Adipocyte (in vitro differentiated cells): ENCODE measurements around the gene CCDC136.

ENCODE experiments used
- DNase-seq: peaks from one replicate; pipeline ENCODE4 v3.0.0-alpha.2; 2015; ENCODE audit warnings: low read depth
- H3K27me3 ChIP-seq: replicated peaks from 2 replicates; pipeline ENCODE4 v1.7.0; 2013; ENCODE audit warnings: mild to moderate bottlenecking, low read length, moderate library complexity; ENCODE audit not compliant: control insufficient read depth, insufficient read depth
- H3K36me3 ChIP-seq: 2 replicates; pipeline ENCODE4 v1.7.0; 2013; ENCODE audit warnings: low read length, mild to moderate bottlenecking, moderate library complexity; ENCODE audit not compliant: control insufficient read depth, insufficient read depth, severe bottlenecking
- H3K4me1 ChIP-seq: 2 replicates; pipeline ENCODE4 v1.7.0; 2013; ENCODE audit warnings: mild to moderate bottlenecking, low read length, moderate library complexity; ENCODE audit not compliant: control insufficient read depth, insufficient read depth
- H3K4me3 ChIP-seq: 2 replicates; pipeline ENCODE4 v1.7.0; 2013; ENCODE audit warnings: mild to moderate bottlenecking, low read length, moderate library complexity
- H3K9ac ChIP-seq: 2 replicates; pipeline ENCODE4 v1.7.0; 2013; ENCODE audit warnings: mild to moderate bottlenecking, low read length, moderate library complexity
- H3K9me3 ChIP-seq: 2 replicates; pipeline ENCODE4 v1.7.0; 2013; ENCODE audit warnings: mild to moderate bottlenecking, low read length, moderate library complexity; ENCODE audit not compliant: control insufficient read depth

The CCDC136 gene

DNA sequence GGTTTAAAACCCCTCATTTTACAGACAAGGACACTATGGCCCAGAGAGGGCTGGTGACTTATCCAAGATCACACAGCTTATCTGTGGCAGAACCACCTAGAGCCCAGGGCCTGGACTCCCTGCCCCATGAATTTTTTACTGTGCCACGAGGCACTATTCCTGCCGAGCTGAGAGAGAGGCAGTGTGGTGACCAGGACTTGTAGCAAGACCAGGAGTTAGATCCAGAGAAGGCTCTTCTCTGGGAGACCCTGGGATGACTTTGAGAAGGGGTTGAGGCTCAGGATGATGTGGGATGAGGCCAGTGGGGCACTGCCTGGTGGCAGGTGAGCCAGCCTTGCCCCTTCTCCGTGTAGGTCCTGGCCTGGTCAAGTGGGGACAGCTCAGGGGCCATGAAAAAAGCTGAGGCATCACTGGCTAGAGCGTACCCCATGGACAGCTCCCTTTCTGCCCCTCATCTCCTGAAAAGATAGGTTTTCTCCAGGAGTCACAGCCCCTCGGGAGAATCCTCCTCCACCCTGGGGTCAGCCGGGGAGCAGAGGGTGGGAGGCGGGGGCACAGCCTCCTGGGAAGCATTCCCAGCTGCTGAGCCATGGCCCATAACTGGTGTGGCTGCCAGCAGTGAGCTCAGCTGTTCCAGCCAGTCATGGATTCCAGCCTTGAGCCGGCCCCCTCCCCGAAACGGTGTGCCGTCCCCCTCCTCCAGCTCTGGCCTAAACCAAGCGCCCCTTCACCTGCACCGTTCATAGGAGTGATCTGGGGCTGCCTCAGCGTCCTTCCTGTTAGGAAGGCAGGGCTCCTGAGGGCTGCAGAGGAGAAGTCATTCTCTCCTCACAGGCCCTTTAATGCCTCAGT lies 44.2 kb downstream of the CCDC136 start:
- peak; percentile 45 for DNase-seq
- Histone ChIP-seq H3K36me3 (peaks cover 54% of the 10 kb centered on the region), H3K9me3 (no peaks in the 10 kb centered on the region)

GRCh38 chr7:128836729-128837348 lies 45.1 kb downstream of the CCDC136 start:
- Histone ChIP-seq H3K9ac (peak overlapping the region; percentile 59), H3K4me3 (peak overlapping the region; percentile 13), H3K36me3 (peaks cover 63% of the 10 kb centered on the region), H3K4me1 (peaks cover 39% of the 10 kb centered on the region), H3K27me3 (no peaks in the 10 kb centered on the region), H3K9me3 (no peaks in the 10 kb centered on the region)
- DNase-seq, result no peak

More for the DNA sequence above, 44.2 kb downstream of the CCDC136 start:
- Histone ChIP-seq H3K4me1 (peaks cover 37% of the 10 kb centered on the region), H3K9ac (peak overlapping the region; percentile 59), H3K4me3 (peak overlapping the region; percentile 13), H3K27me3 (no peaks in the 10 kb centered on the region)

GRCh38 chr7:128837521-128837921 lies 45.8 kb downstream of the CCDC136 start:
- peaks cover 67% of the 10 kb centered on the region for H3K36me3 ChIP-seq
- DNase-seq, result no peak

DNA sequence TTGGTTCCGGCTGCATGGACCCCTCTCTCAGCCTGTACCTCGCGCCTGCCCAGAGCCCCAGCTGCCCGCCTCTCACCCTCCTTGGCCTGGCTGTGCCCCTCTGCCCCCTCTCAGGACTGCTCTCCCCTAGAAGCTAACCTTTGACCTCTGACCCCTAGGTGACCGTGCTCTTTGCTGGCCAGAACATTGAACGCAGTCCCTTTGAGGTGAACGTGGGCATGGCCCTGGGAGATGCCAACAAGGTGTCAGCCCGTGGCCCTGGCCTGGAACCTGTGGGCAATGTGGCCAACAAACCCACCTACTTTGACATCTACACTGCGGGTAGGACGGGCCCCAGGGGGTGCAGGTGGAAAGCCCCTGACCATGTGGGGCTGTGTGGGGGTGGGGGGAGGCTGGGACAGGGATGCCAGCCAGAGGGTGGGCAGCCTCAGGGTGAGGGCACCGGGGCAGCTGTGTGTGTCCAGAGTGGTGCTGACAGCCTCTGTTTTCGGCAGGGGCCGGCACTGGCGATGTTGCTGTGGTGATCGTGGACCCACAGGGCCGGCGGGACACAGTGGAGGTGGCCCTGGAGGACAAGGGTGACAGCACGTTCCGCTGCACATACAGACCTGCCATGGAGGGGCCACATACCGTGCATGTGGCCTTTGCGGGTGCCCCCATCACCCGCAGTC lies 46.5 kb downstream of the CCDC136 start:
- H3K36me3 ChIP-seq, result peaks cover 75% of the 10 kb centered on the region
- DNase-seq, result no peak

More at GRCh38 chr7:128837521-128837921, 45.8 kb downstream of the CCDC136 start:
- Histone ChIP-seq H3K27me3 (no peaks in the 10 kb centered on the region), H3K9ac (no peak overlapping the region), H3K4me3 (no peak overlapping the region), H3K9me3 (no peaks in the 10 kb centered on the region), H3K4me1 (peaks cover 35% of the 10 kb centered on the region)

DNA sequence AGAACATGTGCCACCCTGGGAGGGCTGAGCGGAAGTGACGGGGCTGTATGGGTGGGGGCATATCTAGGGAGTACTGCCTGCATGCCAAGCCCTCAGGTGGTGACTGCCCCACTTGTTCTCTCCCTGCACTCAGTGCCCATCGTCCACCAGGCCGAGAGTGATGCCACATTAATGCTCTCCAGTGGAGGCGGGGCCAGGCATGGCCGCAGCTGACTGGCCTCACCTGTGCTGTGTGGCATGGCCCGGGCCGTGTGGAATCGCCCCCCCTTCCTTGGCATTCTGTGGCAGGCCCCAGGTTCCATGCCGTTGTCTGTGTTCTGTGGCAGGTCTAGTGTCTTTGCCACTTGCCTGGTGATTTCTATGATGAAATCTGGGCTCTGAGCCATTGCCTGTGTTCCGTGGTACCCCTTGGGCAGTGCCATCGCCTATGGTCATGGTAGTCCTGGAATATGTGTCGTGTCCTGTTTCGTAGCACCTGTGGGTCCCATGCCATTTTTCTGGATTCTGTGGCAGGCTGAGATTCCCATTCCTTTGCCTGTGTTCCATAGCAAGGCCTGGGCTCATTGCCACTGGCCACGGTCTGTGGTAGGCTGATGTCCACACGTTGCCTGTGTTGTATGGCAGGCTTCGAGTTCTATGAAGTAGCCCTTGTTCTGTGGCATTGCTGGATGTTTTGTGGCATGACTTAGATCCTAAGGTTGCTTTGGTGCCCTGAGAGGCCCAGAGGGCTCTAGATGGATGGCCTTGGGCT lies 47.4 kb downstream of the CCDC136 start:
- Histone ChIP-seq H3K4me1 (peaks cover 26% of the 10 kb centered on the region), H3K4me3 (no peak overlapping the region), H3K9me3 (no peaks in the 10 kb centered on the region), H3K27me3 (no peaks in the 10 kb centered on the region), H3K36me3 (peaks cover 84% of the 10 kb centered on the region), H3K9ac (no peak overlapping the region)
- DNase-seq, result no peak

More for the DNA sequence above, 46.5 kb downstream of the CCDC136 start:
- peaks cover 29% of the 10 kb centered on the region for H3K4me1 ChIP-seq
- no peaks in the 10 kb centered on the region for H3K9me3 ChIP-seq
- H3K27me3 ChIP-seq, result no peaks in the 10 kb centered on the region
- H3K9ac ChIP-seq, result no peak overlapping the region
- no peak overlapping the region for H3K4me3 ChIP-seq

- DNase-seq, result no peak
- peaks cover 26% of the 10 kb centered on the region for H3K4me1 ChIP-seq
- no peak overlapping the region for H3K9ac ChIP-seq
- no peaks in the 10 kb centered on the region for H3K27me3 ChIP-seq
- no peak overlapping the region for H3K4me3 ChIP-seq
- H3K9me3 ChIP-seq, result no peaks in the 10 kb centered on the region
- peaks cover 89% of the 10 kb centered on the region for H3K36me3 ChIP-seq
Measured at GRCh38 chr7:128839751-128840177, 48.0 kb downstream of the CCDC136 start.

- Histone ChIP-seq H3K4me1 (peaks cover 19% of the 10 kb centered on the region), H3K9me3 (no peaks in the 10 kb centered on the region), H3K27me3 (no peaks in the 10 kb centered on the region), H3K4me3 (no peak overlapping the region), H3K9ac (no peak overlapping the region), H3K36me3 (peaks cover 88% of the 10 kb centered on the region)
- no peak for DNase-seq
Measured at GRCh38 chr7:128840326-128841170, 48.8 kb downstream of the CCDC136 start.

DNA sequence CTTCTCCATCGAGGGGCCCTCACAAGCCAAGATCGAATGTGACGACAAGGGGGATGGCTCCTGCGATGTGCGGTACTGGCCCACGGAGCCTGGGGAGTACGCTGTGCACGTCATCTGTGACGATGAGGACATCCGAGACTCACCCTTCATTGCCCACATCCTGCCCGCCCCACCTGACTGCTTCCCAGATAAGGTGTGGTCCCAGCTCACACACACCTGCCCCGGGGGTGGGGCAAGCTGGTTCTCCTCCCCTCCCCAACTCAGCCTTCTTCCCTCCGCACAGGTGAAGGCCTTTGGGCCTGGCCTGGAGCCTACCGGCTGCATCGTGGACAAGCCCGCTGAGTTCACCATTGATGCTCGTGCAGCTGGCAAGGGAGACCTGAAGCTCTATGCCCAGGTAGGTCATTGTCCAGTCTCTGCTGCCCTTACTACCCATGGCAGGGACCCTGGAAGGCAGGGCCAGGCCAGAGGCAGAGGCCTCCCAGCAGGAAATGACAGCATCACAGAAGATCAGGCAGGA lies 49.5 kb downstream of the CCDC136 start:
- Histone ChIP-seq H3K4me3 (no peak overlapping the region), H3K9me3 (no peaks in the 10 kb centered on the region), H3K9ac (no peak overlapping the region), H3K4me1 (peaks cover 12% of the 10 kb centered on the region), H3K36me3 (peaks cover 91% of the 10 kb centered on the region), H3K27me3 (no peaks in the 10 kb centered on the region)
- no peak for DNase-seq

- no peak overlapping the region for H3K4me3 ChIP-seq
- no peaks in the 10 kb centered on the region for H3K27me3 ChIP-seq
- DNase-seq, result peak; percentile 63
- peaks cover 95% of the 10 kb centered on the region for H3K36me3 ChIP-seq
- no peak overlapping the region for H3K9ac ChIP-seq
- H3K9me3 ChIP-seq, result no peaks in the 10 kb centered on the region
- peaks cover 6% of the 10 kb centered on the region for H3K4me1 ChIP-seq
Measured at GRCh38 chr7:128841921-128842673, 50.3 kb downstream of the CCDC136 start.
